ENCODE measurements around the gene NEK1. TPM values are rescaled to one million over a fixed set of nuclear protein-coding genes. Genes with fewer than 3 reads are reported as not detected.
A peak's percentile ranks its signal among the peaks of the same experiment; 100 is the strongest.
"Not testable (repeated sequence)": the region's sequence is repeated elsewhere in the genome, so short reads cannot be mapped to it uniquely, and the experiment has no call there.

Gene NEK1
- total RNA-seq, 5 donors from 2014 or later (not counting 1 experiment from before 2014, with no cell fraction given): 13.4 to 21.9 (median 19.5) TPM

DNA sequence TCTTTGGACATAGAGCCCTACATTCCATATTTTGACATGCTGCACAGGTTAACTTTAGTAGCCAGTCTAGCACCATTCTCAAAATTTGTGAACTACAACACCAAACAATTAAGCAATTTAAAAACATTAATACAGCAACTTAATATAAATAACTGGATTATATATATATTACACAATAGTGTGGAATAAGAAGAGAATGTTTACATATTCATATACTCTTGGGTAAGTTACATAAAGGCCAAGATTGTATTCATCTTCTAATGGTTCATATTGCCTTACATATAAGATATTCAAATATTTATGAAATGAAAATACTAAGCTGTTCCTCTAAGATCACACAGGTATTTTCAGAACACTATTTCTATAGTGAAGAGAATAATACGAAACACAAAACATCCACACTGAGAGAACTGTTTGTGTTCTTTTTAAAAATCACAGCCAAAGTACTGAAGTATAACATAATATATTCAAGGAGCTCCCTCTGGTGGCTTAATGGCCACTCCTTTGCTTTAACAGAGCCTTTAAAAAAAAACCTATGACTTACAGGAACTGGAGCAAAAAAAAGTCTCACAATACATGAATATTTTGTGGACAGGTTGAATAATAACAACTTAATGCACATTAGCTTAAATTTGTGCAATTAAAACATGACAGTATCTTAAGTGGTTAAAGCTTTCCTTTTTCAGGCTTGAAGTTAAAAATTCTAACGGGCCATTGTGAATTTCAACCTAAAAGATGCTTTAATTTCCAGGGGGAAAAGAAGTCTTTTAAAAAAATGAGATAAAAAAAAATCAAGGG, 46.2 kb downstream of the NEK1 start:
- Mint-ChIP-seq H3K36me3 (peaks cover 7% of the 10 kb centered on the region), H3K9me3 (no peaks in the 10 kb centered on the region), H3K27me3 (no peaks in the 10 kb centered on the region), H3K4me1 (peaks cover 5 to 6% (median 6%) of the 10 kb centered on the region in 3 donors), H3K27ac (peak overlapping the region in 1 of 2 donors; percentile 79), H3K4me3 (no peak overlapping the region)
- no peak overlapping the region for H3K4me3 ChIP-seq (ENCODE audit: control insufficient read depth in 1 of 2, extremely low read depth in 1 of 2, low read length in 1 of 2)
- H3K9me3 ChIP-seq: no peaks in the 10 kb centered on the region
- ChIA-PET POLR2A (interaction anchor here (0.5 to 0.6 kb wide), 2 partner anchors 14 to 21 kb away, joined by 4 to 12 read pairs; no protein-coding TSS in a partner anchor), CTCF (interaction anchor here (0.6 to 2.1 kb wide), 15 partner anchors 9 to 1366 kb away, joined by 3 to 21 read pairs (median 4); partner anchors contain the start of gene CBR4 (in 1 of the 2))
- H3K4me1 ChIP-seq (ENCODE audit: control insufficient read depth in 1 of 2, extremely low read depth in 1 of 2, insufficient read depth in 2 of 2, low read length in 2 of 2): no peaks in the 10 kb centered on the region
- H3K27me3 ChIP-seq (replicated peaks in 1 of 2; ENCODE audit: control insufficient read depth in 2 of 2, extremely low read depth in 1 of 2, insufficient read depth in 2 of 2, low read length in 1 of 2): no peaks in the 10 kb centered on the region
- H3K27ac ChIP-seq (ENCODE audit: low read length): no peak overlapping the region
- ATAC-seq (replicated peaks in 1 of 4) (peak in 2 of 4 experiments; percentile 40 to 57), DNase-seq (peak in 15 of 35 experiments; percentile 4 to 60 (median 14))
- no CpG with 5 or more reads among the region's 2 CpGs for WGBS (ENCODE audit: insufficient coverage)
- H3K36me3 ChIP-seq (ENCODE audit: control insufficient read depth in 2 of 2, extremely low read depth in 1 of 2, insufficient read depth in 1 of 2, low read length in 1 of 2): no peaks in the 10 kb centered on the region

DNA sequence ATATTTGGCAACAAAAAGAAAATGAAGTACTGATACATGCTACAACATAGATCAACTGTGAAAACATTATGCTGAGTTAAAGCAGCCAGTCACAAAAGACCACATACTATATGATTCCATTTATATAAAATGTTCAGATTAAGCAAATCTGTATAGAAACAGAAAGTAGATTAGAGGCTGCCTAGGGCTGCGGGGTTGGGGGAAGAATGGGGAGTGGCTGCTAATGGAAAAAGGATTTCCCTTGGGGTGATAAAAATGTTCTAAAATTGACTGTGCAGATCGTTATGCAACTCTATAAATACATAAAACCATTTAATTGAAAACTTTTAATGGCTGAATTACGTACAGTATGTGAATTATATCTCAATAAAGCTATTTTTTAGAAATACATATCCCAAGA, 46.8 kb downstream of the NEK1 start:
- CTCF ChIA-PET: interaction anchor here (0.6 to 2.1 kb wide), 10 partner anchors 10 to 1366 kb away, joined by 3 to 21 read pairs (median 4); partner anchors contain the start of gene CBR4 (in 1 of the 2)
- DNase-seq: no peak
- Mint-ChIP-seq H3K4me3 (no peak overlapping the region), H3K27me3 (no peaks in the 10 kb centered on the region), H3K36me3 (peaks cover 11% of the 10 kb centered on the region), H3K4me1 (peaks cover 5 to 6% (median 6%) of the 10 kb centered on the region in 3 donors), H3K27ac (no peak overlapping the region), H3K9me3 (no peaks in the 10 kb centered on the region)
- no CpG with 5 or more reads among the region's 3 CpGs for WGBS (ENCODE audit: insufficient coverage)
- no peak for ATAC-seq (replicated peaks in 1 of 4)
- Histone ChIP-seq H3K9me3 (no peaks in the 10 kb centered on the region), H3K4me1 (ENCODE audit: control insufficient read depth in 1 of 2, extremely low read depth in 1 of 2, insufficient read depth in 2 of 2, low read length in 2 of 2) (no peaks in the 10 kb centered on the region), H3K36me3 (ENCODE audit: control insufficient read depth in 2 of 2, extremely low read depth in 1 of 2, insufficient read depth in 1 of 2, low read length in 1 of 2) (peaks cover 0 to 2% of the 10 kb centered on the region in 2 donors), H3K4me3 (ENCODE audit: control insufficient read depth in 1 of 2, extremely low read depth in 1 of 2, low read length in 1 of 2) (no peak overlapping the region), H3K27ac (ENCODE audit: low read length) (no peak overlapping the region), H3K27me3 (replicated peaks in 1 of 2; ENCODE audit: control insufficient read depth in 2 of 2, extremely low read depth in 1 of 2, insufficient read depth in 2 of 2, low read length in 1 of 2) (no peaks in the 10 kb centered on the region)
- POLR2A ChIA-PET: no interaction called here

DNA sequence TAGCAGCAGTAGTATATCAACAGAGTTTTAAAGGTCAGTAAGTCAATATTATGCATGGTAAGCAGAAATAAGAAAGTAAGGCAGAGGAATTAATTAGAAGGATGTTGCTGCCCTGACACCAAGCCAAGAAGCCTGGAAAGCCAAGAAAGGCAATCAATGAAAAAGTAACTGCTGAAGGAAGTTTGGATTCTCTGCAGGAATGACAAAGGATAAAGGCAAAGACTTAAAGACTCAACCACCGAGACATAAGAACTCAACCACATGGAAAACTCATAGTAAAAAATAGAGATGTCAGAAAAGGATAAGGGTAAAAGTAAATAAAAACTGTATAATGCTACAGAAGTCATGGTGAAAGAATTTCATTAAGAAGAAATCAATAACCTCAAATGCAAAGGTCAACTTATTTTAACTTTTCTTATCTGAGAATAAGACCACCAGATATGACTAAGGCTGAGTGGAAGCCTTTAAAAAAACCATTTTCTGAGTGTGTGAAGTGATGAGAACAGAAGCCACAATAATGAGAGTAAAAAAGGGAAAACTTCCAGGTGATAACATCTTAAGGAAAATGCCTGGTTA, 55.2 kb downstream of the NEK1 start:
- H3K9me3 ChIP-seq: no peaks in the 10 kb centered on the region
- ChIA-PET CTCF (no interaction called here), POLR2A (no interaction called here)
- Mint-ChIP-seq H3K4me3 (no peak overlapping the region), H3K9me3 (peaks cover 0 to 15% (median 0%) of the 10 kb centered on the region in 3 donors), H3K27ac (no peak overlapping the region), H3K4me1 (no peaks in the 10 kb centered on the region), H3K36me3 (peaks cover 60% of the 10 kb centered on the region), H3K27me3 (no peaks in the 10 kb centered on the region)
- WGBS (ENCODE audit: insufficient coverage): no CpG with 5 or more reads among the region's 1 CpG
- no peak overlapping the region for H3K27ac ChIP-seq (ENCODE audit: low read length)
- DNase-seq: no peak
- no peak for ATAC-seq (replicated peaks in 1 of 4)
- H3K4me1 ChIP-seq (ENCODE audit: control insufficient read depth in 1 of 2, extremely low read depth in 1 of 2, insufficient read depth in 2 of 2, low read length in 2 of 2): no peaks in the 10 kb centered on the region
- H3K4me3 ChIP-seq (ENCODE audit: control insufficient read depth in 1 of 2, extremely low read depth in 1 of 2, low read length in 1 of 2): no peak overlapping the region
- H3K27me3 ChIP-seq (replicated peaks in 1 of 2; ENCODE audit: control insufficient read depth in 2 of 2, extremely low read depth in 1 of 2, insufficient read depth in 2 of 2, low read length in 1 of 2): no peaks in the 10 kb centered on the region
- peaks cover 0 to 17% of the 10 kb centered on the region in 2 donors for H3K36me3 ChIP-seq (ENCODE audit: control insufficient read depth in 2 of 2, extremely low read depth in 1 of 2, insufficient read depth in 1 of 2, low read length in 1 of 2)

DNA sequence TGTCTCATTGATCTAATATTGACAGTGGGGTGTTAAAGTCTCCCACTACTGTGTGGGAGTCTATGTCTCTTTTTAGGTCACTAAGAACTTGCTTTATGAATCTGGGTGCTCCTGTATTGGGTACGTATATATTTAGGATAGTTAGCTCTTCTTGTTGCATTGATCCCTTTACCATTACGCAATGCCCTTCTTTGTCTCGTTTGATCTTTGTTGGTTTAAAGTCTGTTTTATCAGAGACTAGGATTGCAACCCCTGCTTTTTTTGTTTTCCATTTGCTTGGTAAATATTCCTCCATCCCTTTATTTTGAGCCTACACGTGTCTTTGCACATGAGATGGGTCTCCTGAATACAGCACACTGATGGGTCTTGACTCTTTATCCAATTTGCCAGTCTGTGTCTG, 65.8 kb downstream of the NEK1 start:
- Mint-ChIP-seq H3K9me3 (peaks cover 22 to 43% (median 32%) of the 10 kb centered on the region in 3 donors), H3K36me3 (peaks cover 30% of the 10 kb centered on the region)
- H3K9me3 ChIP-seq; H3K27me3 Mint-ChIP-seq; H3K4me3 Mint-ChIP-seq; H3K27ac Mint-ChIP-seq; CTCF ChIA-PET; H3K4me1 ChIP-seq (ENCODE audit: control insufficient read depth in 1 of 2, extremely low read depth in 1 of 2, insufficient read depth in 2 of 2, low read length in 2 of 2); H3K27me3 ChIP-seq (replicated peaks in 1 of 2; ENCODE audit: control insufficient read depth in 2 of 2, extremely low read depth in 1 of 2, insufficient read depth in 2 of 2, low read length in 1 of 2); H3K4me1 Mint-ChIP-seq; H3K36me3 ChIP-seq (ENCODE audit: control insufficient read depth in 2 of 2, extremely low read depth in 1 of 2, insufficient read depth in 1 of 2, low read length in 1 of 2); H3K4me3 ChIP-seq (ENCODE audit: control insufficient read depth in 1 of 2, extremely low read depth in 1 of 2, low read length in 1 of 2); DNase-seq; POLR2A ChIA-PET; ATAC-seq (replicated peaks in 1 of 4); H3K27ac ChIP-seq (ENCODE audit: low read length): not testable (repeated sequence)
- no CpG with 5 or more reads among the region's 4 CpGs for WGBS (ENCODE audit: insufficient coverage)

DNA sequence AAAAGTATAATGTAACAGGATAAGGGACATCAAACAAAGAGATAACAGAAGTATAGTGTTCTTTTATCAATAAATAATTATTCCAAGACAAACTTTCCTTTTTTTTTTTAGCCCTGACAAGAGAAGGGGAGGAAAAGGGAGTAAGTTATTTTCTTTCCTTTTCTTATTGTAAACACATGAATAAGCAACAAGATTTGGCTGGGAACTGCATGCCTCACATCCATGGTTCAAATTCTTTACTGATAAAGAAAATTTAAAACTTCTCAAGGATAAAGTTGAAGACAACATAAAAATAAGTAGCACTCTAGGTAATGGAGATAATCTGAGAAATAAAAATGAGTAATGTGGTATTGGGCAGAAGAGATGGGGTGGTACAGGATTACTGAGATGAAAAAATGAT, 71.6 kb downstream of the NEK1 start:
- Histone ChIP-seq H3K36me3 (ENCODE audit: control insufficient read depth in 2 of 2, extremely low read depth in 1 of 2, insufficient read depth in 1 of 2, low read length in 1 of 2) (peaks cover 0 to 1% of the 10 kb centered on the region in 2 donors), H3K27ac (ENCODE audit: low read length) (no peak overlapping the region), H3K27me3 (replicated peaks in 1 of 2; ENCODE audit: control insufficient read depth in 2 of 2, extremely low read depth in 1 of 2, insufficient read depth in 2 of 2, low read length in 1 of 2) (no peaks in the 10 kb centered on the region), H3K9me3 (peaks cover 2% of the 10 kb centered on the region), H3K4me1 (ENCODE audit: control insufficient read depth in 1 of 2, extremely low read depth in 1 of 2, insufficient read depth in 2 of 2, low read length in 2 of 2) (no peaks in the 10 kb centered on the region), H3K4me3 (ENCODE audit: control insufficient read depth in 1 of 2, extremely low read depth in 1 of 2, low read length in 1 of 2) (no peak overlapping the region)
- CTCF ChIA-PET: no interaction called here
- ATAC-seq (replicated peaks in 1 of 4) (no peak), DNase-seq (no peak)
- Mint-ChIP-seq H3K4me3 (no peak overlapping the region), H3K36me3 (peaks cover 18% of the 10 kb centered on the region), H3K9me3 (peaks cover 18 to 36% (median 18%) of the 10 kb centered on the region in 3 donors), H3K27ac (no peak overlapping the region), H3K4me1 (no peaks in the 10 kb centered on the region), H3K27me3 (no peaks in the 10 kb centered on the region)
- POLR2A ChIA-PET: no interaction called here

DNA sequence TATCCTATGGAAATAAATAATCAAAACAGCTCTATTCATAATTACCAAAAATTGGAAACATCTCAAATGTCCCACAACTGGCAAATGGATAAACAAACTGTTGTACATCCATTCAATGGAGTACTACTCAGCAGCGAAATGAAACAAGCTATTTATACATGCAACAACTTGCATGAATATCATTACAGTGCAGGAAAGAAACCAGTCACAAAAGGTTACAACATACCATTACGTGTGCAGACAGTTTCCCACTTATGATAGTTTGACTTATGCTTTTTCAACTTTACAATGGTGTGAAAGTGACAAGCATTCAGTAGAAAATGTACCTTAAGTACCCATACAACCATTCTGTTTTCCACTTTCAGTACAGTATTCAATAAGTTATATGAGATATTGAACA, 82.3 kb downstream of the NEK1 start:
- Mint-ChIP-seq H3K9me3 (no peaks in the 10 kb centered on the region), H3K4me1 (no peaks in the 10 kb centered on the region), H3K36me3 (peaks cover 81% of the 10 kb centered on the region), H3K27ac (no peak overlapping the region), H3K4me3 (no peak overlapping the region), H3K27me3 (no peaks in the 10 kb centered on the region)
- ChIA-PET POLR2A (interaction anchor here in 1 of 2 donors (0.5 kb wide), 1 partner anchor 15 kb away, joined by 3 read pairs; no protein-coding TSS in a partner anchor), CTCF (no interaction called here)
- no peaks in the 10 kb centered on the region for H3K4me1 ChIP-seq (ENCODE audit: control insufficient read depth in 1 of 2, extremely low read depth in 1 of 2, insufficient read depth in 2 of 2, low read length in 2 of 2)
- H3K27ac ChIP-seq (ENCODE audit: low read length): no peak overlapping the region
- WGBS (ENCODE audit: insufficient coverage): no CpG with 5 or more reads among the region's 2 CpGs
- H3K9me3 ChIP-seq: no peaks in the 10 kb centered on the region
- H3K27me3 ChIP-seq (replicated peaks in 1 of 2; ENCODE audit: control insufficient read depth in 2 of 2, extremely low read depth in 1 of 2, insufficient read depth in 2 of 2, low read length in 1 of 2): no peaks in the 10 kb centered on the region
- no peak for DNase-seq
- no peak for ATAC-seq (replicated peaks in 1 of 4)
- H3K36me3 ChIP-seq (ENCODE audit: control insufficient read depth in 2 of 2, extremely low read depth in 1 of 2, insufficient read depth in 1 of 2, low read length in 1 of 2): peaks cover 4 to 15% of the 10 kb centered on the region in 2 donors
- no peak overlapping the region for H3K4me3 ChIP-seq (ENCODE audit: control insufficient read depth in 1 of 2, extremely low read depth in 1 of 2, low read length in 1 of 2)
